GM10266 (cell line): ENCODE results near the gene CATSPERB.
"Not testable (repeated sequence)": the region's sequence is repeated elsewhere in the genome, so short reads cannot be mapped to it uniquely, and the experiment has no call there.

ENCODE experiments used
- DNase-seq: peaks from one replicate; pipeline ENCODE4 v3.0.0; 2012; ENCODE audit errors: extremely low spot score
- CTCF ChIP-seq: IDR thresholded peaks from 2 replicates; pipeline ENCODE4 v1.5.1; 2012; ENCODE audit warnings: mild to moderate bottlenecking, low read depth; ENCODE audit not compliant: control insufficient read depth, insufficient read depth; ENCODE audit errors: missing control alignments

The CATSPERB gene

DNA sequence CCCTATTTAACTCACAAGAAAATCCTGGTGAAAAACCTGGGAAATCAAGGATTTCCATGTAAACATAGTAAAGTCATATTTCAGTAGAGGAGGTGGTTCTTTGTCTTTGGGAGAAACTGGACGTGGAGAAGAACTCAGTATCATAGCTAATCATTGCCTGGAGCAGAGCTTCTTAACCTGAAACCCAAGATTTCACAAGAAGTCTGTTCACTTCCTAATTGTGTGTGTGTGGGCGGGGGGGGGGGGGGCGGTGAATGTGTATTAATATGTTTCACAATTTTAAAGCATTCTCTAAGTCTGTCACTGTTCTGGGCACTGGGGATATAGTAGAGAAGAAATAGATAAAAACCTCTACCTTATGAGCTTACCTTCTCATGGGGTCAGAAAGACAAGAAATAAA lies 125.0 kb downstream of the CATSPERB start:
- no peak for TF ChIP-seq CTCF

DNA sequence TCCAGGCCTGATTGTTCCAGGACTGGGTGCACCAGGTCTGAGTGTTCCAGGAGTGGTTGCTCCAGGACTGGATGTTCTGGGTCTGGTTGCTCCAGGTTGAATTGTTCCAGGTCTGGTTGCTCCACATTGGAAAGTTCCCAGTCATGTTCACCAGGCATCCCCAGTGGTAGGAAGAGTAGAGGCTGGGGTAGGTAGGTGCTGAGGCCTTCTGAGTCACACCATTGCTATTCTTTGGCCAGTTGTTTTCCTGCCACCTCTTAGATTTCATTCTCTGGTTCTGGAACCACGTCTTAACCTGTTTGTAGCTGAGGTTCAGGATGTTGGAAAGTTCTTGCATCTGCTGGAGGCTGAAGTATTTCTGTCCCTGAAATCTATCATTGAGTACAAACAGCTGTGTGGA lies 127.3 kb downstream of the CATSPERB start:
- not testable (repeated sequence) for DNase-seq

More for the DNA sequence above, 125.0 kb downstream of the CATSPERB start:
- no peak for DNase-seq

DNA sequence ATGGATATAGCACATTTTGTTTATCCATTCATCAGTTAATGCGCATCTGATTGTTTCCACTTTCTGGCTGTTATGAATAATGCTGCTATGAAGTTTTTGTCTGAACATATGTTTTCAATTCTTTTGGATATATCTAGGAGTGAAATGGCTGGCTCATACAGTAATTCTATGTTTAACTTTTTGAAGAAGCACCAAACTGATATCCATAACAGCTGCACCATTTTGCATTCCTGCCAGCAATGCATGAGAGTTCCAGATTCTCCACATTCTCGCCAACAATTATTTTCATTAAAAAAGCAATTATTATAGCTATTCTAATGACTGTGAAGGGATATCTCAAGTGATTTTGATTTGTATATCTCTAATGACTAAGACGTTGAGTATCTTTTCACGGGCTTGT lies 131.9 kb downstream of the CATSPERB start:
- DNase-seq, result no peak

GRCh38 chr14:91595736-91596135 lies 136.2 kb downstream of the CATSPERB start:
- DNase-seq, result no peak
- TF ChIP-seq CTCF, result no peak

More for the DNA sequence above, 131.9 kb downstream of the CATSPERB start:
- no peak for TF ChIP-seq CTCF

DNA sequence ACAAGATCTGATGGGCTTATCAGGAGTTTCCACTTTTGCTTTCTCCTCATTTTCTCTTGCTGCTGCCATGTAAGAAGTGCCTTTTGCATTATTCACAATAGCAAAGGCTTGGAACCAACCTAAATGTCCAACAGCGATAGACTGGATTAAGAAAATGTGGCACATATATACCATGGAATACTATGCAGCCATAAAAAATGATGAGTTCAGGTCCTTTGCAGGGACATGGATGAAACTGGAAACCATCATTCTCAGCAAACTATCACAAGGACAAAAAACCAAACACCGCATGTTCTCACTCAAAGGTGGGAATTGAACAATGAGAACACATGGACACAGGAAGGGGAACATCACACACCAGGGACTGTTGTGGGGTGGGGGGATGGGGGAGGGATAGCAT lies 137.9 kb downstream of the CATSPERB start:
- DNase-seq, result not testable (repeated sequence)

- TF ChIP-seq CTCF, result no peak
- DNase-seq, result no peak
Observed at GRCh38 chr14:91586410-91586809, 145.5 kb downstream of the CATSPERB start.

DNA sequence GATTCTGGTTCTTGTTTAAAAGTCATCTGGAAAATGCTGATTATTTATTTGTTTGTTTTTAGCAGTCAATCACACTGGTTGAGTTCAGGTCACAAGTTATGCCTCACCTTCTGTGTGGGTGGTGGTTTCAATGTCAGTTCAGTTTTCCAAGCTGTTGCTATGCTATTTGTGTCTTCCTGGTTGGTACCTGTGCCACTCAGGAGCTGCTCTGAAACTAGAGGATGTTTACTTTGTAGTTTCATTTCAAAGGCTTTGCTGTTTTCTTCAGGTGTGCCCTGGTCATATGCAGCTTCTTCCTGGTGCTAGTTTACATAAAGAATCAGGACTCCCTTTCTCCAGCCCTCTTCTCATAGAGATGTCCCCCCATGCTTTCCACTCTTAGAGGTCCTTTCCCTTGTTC lies 146.0 kb downstream of the CATSPERB start:
- TF ChIP-seq CTCF, result no peak
- DNase-seq, result no peak

DNA sequence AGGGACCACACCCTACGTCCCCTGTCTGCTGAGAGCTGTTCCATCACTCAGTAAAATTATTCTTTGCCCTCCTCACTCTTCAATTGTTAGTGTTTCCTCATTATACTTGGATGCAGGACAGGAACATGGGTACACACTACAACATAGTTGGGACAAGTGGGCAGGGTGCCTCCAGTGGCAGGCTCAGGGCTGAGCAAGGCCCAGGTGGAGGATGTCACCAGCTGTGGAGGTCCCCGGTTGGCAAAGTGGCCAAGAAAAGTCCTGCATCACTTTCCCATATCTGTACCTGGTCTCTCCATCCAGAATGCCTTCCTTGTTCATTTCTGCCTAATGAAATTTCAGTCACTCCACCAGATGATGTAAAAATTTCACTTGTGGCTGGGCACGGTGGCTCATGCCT lies 149.1 kb downstream of the CATSPERB start:
- DNase-seq, result no peak
- TF ChIP-seq CTCF, result no peak
